HG03135 (cell line): ENCODE data around the gene SRSF9.

Source experiments
- ATAC-seq: cut with Tn5 transposase; IDR thresholded peaks from one replicate; pipeline ENCODE4 v1.9.1; 2021; ENCODE audit warnings: mild to moderate bottlenecking, moderate library complexity; ENCODE audit not compliant: unreplicated experiment

Gene SRSF9

GRCh38 chr12:120485961-120486881, 16.7 kb upstream of the SRSF9 start:
- ATAC-seq = no peak

DNA sequence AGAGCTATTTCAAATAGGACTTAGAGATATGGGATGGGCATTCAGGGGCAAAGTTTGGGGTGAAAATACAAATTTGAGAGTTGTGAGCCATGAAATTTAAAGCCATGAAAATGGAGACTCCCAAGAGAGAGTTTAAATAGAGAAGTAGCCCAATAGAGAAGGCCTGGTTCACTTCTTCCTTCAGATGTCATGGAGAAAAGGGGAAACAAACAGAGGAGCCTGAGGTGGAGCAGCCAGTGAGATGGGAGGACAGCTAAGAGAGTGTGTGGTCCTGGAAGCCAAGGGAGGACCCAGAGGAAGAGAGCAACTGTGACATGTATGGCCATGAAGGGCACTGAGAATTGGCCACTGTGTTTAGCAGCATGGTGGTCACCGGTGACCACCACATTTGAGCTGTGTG, 14.1 kb upstream of the SRSF9 start:
- no peak for ATAC-seq

DNA sequence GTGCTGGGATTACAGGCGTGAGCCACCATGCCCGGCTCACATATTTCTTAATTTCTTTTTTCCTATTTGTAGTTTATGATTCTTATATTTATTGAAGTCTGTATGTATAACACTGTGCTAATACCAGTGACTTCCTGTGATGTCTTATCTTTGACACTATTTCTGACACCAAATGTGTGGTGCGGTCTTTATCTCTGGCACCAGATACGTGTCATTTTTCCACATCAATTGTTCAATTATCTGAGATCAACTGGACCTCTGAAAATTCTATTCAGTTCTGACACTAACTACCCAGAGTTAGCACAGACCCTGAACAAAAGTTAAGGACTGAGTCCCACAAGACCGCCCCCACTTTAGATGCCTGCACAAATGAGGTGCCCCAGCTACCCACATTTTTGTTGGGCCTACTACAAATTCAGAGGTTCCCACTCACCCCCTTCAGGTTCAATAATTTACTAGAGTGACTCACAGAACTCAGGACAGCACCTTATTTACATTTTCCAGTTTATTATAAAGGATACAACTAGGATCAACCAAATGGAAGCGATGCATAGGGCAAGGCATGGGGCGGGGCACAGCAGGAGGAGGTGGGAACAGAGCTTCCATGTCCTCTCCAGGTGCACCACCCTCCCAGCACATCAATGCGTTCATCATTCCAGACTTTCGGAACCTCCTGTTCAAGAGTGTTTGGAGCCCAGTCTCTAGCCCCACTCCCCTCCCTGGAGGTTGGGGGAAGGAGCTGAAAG, 11.6 kb upstream of the SRSF9 start:
- no peak for ATAC-seq

GRCh38 chr12:120480211-120480610, 10.7 kb upstream of the SRSF9 start:
- ATAC-seq = no peak

DNA sequence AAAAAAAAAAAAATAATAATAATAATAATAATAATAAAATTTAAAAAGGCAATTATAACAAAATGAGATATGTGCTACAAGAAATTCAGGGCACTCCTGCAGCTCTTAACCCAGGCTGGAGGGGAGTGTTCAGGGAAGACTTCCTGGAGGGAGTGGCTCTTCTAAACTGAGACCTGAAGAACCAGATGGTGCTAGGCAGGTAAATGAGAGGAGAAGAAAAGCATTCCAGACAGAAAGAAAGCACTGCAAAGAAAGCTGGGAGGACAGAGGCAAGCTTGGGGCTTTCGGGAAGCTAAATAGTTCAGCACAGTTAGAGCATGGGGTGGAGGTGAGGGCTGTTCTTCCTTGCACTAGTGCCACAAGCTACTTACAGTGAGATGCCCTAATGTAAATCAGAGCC, 9.9 kb upstream of the SRSF9 start:
- ATAC-seq = no peak

GRCh38 chr12:120475643-120476042, 6.1 kb upstream of the SRSF9 start:
- ATAC-seq = no peak

GRCh38 chr12:120474616-120474960, 5.0 kb upstream of the SRSF9 start:
- ATAC-seq = no peak

DNA sequence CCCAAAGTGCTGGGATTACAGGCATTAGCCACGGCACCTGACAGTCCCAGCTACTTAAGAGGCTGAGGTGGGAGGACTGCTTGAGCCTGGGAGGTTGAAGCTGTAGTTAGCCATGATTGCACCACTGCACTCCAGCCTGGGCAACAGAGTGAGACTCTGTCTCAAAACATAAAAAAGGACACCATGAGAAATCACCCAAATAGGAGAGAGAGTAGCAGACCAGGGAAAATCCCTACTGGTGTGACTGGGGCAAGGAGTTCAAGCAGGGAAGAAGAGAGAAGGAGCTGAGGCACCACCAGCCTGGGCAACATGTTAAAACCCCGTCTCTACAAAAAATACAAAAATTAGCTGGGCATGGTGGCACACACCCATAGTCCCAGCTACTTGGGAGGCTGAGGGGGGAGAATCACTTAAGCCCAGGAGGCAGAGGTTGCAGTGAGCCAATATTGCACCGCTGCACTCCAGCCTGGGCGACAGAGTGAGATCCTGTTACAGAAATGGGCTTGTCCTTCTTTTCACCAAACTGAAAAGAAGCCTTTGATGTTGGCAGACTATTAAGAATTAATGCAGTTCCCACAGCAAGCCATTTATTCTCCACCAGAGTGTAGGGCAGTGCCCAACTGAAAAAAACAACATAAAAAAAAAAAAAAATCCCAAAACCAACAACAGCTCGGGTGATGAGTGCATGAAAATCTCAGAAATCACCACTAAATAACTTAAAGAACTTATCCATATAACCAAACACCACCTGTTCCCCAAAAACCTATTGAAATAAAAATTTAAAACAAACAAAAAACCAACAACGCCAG, 4.5 kb upstream of the SRSF9 start:
- no peak for ATAC-seq

DNA sequence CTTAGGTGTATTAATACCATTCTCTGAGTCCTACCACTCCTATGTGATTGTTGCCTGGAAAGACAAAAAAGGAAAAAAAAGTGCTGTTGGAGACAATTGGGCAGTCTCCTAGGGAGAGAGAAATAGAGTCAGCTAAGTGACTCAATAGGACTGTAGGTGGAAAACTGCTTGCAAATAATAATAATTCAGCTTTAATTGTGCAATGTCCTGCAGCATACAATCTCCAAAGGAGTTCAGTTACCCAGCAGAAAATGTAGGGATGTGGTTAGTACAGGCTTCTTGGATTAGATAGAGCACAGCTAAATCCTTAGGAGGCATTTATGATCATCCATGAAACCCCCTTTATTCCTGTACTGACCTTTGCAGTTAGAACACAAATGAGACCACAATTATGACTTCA, 3.0 kb upstream of the SRSF9 start:
- no peak for ATAC-seq

DNA sequence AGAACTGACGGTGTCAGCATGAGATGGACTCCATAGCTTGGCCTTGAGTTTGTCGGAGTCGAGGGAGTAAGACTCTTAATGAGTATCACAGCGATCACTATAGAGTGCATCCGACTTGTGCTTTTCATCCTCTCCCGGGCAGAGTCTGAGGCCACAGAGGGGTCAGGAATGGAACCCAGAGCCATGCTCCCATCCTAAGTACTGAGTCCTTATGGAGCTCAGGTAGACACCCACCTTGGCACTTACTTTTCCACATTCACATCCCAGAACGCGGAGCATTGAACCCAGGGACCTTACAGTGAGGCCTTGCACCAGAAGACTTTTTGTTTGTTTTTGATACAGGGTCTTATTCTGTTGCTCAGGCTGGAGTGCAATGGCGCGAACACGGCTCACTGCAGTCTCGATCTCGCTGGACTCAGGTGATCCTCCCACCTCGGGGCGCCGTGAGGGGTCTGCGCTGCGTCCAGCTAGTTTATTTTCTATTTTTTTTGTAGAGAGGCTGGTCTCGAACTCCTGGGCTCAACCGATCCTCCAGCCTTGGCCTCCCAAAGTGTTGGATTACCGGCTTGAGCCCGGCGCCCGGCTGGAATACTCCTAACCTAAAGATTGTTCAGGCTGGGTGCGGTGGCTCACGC, 719 bp upstream of the SRSF9 start:
- no peak for ATAC-seq

- ATAC-seq = peak; percentile 23
These were observed 613 bp downstream of the SRSF9 start for GRCh38 chr12:120468821-120469449.

DNA sequence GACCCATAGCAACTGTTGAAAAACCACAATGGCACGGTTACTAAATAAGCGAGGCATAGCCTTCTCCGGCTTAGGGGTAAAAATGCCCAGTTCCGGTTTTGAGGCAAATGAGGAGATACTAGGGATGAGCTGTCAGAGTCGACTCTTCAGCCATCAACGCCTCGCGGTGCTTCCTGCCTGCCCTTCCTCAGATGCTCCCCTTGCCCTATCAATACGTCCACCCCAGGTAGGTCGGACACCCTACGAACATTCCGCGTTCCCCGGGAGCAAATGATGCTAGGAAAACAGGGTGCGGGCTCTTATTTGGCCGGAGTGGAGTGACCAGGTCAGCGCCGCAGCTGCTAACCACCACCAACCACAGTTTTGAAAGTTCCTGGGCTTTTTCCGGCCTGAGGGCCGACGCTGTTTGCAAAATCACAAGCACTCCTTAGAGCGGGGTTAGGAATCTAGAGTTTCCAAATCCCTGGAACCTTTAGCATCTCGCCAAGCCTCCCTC, 1.2 kb downstream of the SRSF9 start:
- peak; percentile 19 for ATAC-seq

GRCh38 chr12:120467439-120467838, 2.1 kb downstream of the SRSF9 start:
- ATAC-seq = no peak

DNA sequence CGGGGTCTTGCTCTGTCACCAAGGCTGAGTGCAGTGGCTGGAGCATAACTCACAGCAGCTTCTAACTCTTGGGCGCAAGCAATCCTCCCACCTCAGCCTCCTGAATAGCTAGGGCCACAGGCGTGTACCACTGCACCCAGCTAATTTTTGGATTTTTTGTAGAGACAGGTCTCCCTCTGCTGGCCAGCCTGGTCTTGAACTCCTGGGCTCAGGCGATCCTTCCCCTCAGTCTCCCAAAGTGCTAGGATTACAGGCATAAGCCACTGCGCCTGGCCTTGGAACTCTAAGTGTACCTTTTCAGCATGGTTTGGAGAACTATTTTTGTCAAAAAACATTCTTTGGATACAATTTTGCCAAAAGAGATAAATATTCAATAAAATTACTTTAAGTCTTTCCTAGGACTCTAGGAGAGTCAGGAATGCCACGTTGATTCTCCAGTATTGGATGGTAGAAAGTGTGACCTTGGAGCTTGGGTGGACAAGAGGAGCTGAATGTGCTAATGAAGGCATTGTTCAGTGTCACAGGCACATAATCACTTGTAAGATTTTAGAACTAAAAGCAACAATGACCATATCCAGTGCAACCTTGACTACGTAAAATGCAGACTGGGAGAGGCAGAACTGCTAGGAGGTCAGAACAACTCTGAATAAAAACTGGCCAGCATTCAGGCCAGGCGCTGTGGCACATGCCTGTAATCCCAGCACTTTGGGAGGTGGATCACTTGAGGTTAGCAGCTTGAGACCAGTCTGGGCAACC, 2.8 kb downstream of the SRSF9 start:
- no peak for ATAC-seq

GRCh38 chr12:120465756-120466155, 3.8 kb downstream of the SRSF9 start:
- no peak for ATAC-seq

DNA sequence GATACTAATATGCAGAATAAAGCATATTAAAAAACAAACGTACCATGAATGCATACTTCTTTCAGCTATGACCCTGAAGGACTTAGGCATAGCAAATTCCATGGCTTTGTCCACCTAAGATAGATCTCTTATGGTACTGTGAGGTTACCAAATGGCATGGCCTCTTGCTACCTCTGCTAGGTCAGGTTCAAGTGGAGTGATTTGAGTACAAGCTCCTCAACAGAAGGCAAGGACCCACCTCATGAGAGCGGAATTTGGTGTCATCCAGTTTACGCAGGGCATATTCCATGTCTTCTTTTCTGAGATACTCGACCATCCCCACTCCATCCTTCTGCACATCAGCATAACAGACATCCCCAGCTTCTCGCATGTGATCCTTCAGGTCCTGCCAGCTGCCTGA, 5.8 kb downstream of the SRSF9 start:
- ATAC-seq = no peak

DNA sequence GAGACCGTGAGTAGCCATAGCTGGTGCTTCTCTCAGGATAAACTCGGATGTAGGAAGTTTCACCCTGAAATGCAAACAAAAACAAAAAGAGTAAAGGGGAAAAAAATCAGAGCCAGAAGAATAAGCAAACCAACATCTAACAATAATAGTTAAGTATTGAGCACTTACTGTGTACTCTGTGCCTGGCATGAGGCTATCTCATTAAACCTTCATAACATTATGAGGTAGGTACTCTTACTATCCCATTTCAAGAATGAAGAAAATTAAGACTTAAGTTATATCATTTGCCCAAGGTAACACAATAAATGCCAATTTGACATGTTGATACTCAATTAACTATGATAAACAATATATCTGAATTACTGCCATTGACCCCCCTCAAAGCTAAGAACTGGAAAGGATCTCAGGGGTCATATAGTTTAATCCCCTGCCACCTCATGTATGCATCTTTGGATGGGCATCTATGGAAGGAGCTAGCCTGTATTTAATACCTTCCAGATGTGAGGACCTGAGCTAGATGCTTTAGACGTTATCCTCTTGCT, 7.4 kb downstream of the SRSF9 start:
- ATAC-seq = no peak

- no peak for ATAC-seq
These were observed 9.4 kb downstream of the SRSF9 start for GRCh38 chr12:120460157-120460556.

DNA sequence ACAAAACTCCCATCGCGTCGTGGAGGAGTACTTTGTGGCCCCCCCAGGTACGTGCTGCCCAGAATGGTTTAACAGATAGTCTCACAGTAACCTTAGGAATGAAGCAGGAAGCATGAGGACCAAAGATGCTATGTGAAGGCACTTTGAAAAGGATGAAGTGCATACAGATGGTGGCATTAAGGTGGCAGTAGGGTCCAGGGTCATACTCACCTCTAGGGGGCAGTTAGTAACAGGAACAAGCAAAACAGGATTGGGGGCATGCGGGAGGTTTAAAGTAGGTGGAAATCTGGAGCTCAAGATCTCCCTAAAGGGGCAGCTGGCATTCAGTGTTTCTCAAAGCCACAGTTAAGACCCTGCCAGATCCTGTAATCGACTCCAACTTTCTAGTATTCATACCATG, 12.4 kb downstream of the SRSF9 start:
- no peak for ATAC-seq
